Testis (tissue), 3 donors: ENCODE results near the gene RPS2. TPM values are rescaled to one million over a fixed set of nuclear protein-coding genes. Genes with fewer than 3 reads are reported as not detected.

Source experiments
- DNase-seq: peaks from one replicate; pipeline ENCODE4 v3.0.0-alpha.2; 2019
- H3K27ac ChIP-seq, 2 donors: fragments of 200-600 bp; sonication (generic); one replicate each; pipeline ENCODE4 v1.5.1; 2019
- H3K27me3 ChIP-seq: fragments of 200-600 bp; sonication (generic); one replicate; pipeline ENCODE4 v1.5.1; 2019
- H3K36me3 ChIP-seq: fragments of 200-600 bp; sonication (generic); one replicate; pipeline ENCODE4 v1.5.1; 2017; ENCODE audit warnings: low read depth; ENCODE audit errors: missing control alignments
- H3K4me1 ChIP-seq: fragments of 200-600 bp; sonication (generic); one replicate; pipeline ENCODE4 v1.5.1; 2019
- H3K4me3 ChIP-seq, 2 donors: fragments of 200-600 bp; sonication (generic); one replicate each; pipeline ENCODE4 v1.5.1; 2017 to 2019
- H3K9me3 ChIP-seq: fragments of 200-600 bp; sonication (generic); one replicate; pipeline ENCODE4 v1.5.1; 2017
- CTCF ChIP-seq, 3 experiments: fragments of 450-650 bp in 2 of 3; fragments of 200-600 bp in 1 of 3; sonication (generic) in 1 of 3; IDR thresholded peaks; one replicate each; pipeline ENCODE4 v1.5.1; 2016 to 2019; ENCODE audit warnings: antibody characterized with exemption in 3 of 3, mild to moderate bottlenecking in 2 of 3, moderate library complexity in 1 of 3
- POLR2A ChIP-seq: fragments of 450-650 bp; IDR thresholded peaks from one replicate; pipeline ENCODE4 v1.6.1; 2017; ENCODE audit warnings: antibody characterized with exemption, mild to moderate bottlenecking, moderate library complexity
- WGBS, 2 donors: methylation state at CpG; one replicate each; pipeline ENCODE4 v1.1.5; 2018; 5-methylcytosine and 5-hydroxymethylcytosine counted together
- intact Hi-C: fragments of 100-400 bp; cut with DNase I; formaldehyde crosslinking; loops from one replicate; pipeline ENCODE4 v1.15.1; 2023; ENCODE audit warnings: low total_unique reads
- polyA plus RNA-seq: library from polyadenylated mRNA; stranded (reverse); fragments of 350-450 nt; fragmentation: Illumina TruSeq; extraction: RNeasy Lipid Tissue Mini Kit (QIAGEN cat#74804); gene quantifications from one replicate; pipeline ENCODE4 v1.2.3, GENCODE V29; 2014; ENCODE audit warnings: low read depth, low replicate concordance; ENCODE audit not compliant: insufficient read depth
- total RNA-seq, 2 donors: library from RNA; depleted of rRNA; stranded (reverse); fragments of >200 nt; gene quantifications; one replicate each; pipeline ENCODE4 v1.2.3, GENCODE V29; 2016

The RPS2 gene
- total and polyA plus RNA-seq, 3 donors from 2014 or later: 744 to 1,779 (median 1,272) TPM

- TF ChIP-seq POLR2A (no peak), CTCF (IDR thresholded peaks at IDR 0.05) (no peak)
- intact Hi-C loops: no loop called here
- Histone ChIP-seq H3K4me1 (peaks cover 2% of the 10 kb centered on the region), H3K4me3 (no peak overlapping the region), H3K9me3 (no peaks in the 10 kb centered on the region), H3K27me3 (no peaks in the 10 kb centered on the region), H3K27ac (no peak overlapping the region), H3K36me3 (no peaks in the 10 kb centered on the region)
- 69 to 85% methylated on average over 13 to 25 of the region's 25 CpGs for WGBS, 2 donors
- DNase-seq: no peak
These were observed 48.6 kb downstream of the RPS2 start for GRCh38 chr16:1915732-1916639.

GRCh38 chr16:1914988-1915387, 49.6 kb downstream of the RPS2 start:
- H3K4me1 ChIP-seq: peaks cover 2% of the 10 kb centered on the region
- WGBS, 2 donors: 75 to 82% methylated on average over 8 of the region's 8 CpGs
- DNase-seq: no peak
- H3K9me3 ChIP-seq: no peaks in the 10 kb centered on the region
- no peaks in the 10 kb centered on the region for H3K36me3 ChIP-seq
- H3K27ac ChIP-seq: no peak overlapping the region
- intact Hi-C loops: no loop called here
- H3K27me3 ChIP-seq: no peaks in the 10 kb centered on the region
- TF ChIP-seq POLR2A (no peak), CTCF (IDR thresholded peaks at IDR 0.05) (no peak)
- H3K4me3 ChIP-seq: no peak overlapping the region

- TF ChIP-seq POLR2A: no peak
- no peak for TF ChIP-seq CTCF (IDR thresholded peaks at IDR 0.05)
- H3K27me3 ChIP-seq: no peaks in the 10 kb centered on the region
- H3K27ac ChIP-seq: no peak overlapping the region
- H3K4me3 ChIP-seq: no peak overlapping the region
- H3K9me3 ChIP-seq: no peaks in the 10 kb centered on the region
- peaks cover 2% of the 10 kb centered on the region for H3K4me1 ChIP-seq
- no peaks in the 10 kb centered on the region for H3K36me3 ChIP-seq
- intact Hi-C loops: no loop called here
- DNase-seq: no peak
- 51 to 58% methylated on average over 9 to 15 of the region's 15 CpGs for WGBS, 2 donors
These were observed 50.5 kb downstream of the RPS2 start for GRCh38 chr16:1914084-1914608.

- Histone ChIP-seq H3K9me3 (no peaks in the 10 kb centered on the region), H3K36me3 (no peaks in the 10 kb centered on the region), H3K4me3 (no peak overlapping the region), H3K27ac (no peak overlapping the region), H3K27me3 (no peaks in the 10 kb centered on the region), H3K4me1 (peaks cover under 1% of the 10 kb centered on the region)
- intact Hi-C loops: no loop called here
- WGBS, 2 donors: 57% methylated on average over 7 to 21 of the region's 21 CpGs
- no peak for DNase-seq
- TF ChIP-seq POLR2A (no peak), CTCF (IDR thresholded peaks at IDR 0.05) (no peak)
These were observed 51.1 kb downstream of the RPS2 start for GRCh38 chr16:1913327-1914083.
